ENCODE measurements around the gene CACNA1C. TPM values are rescaled to one million over a fixed set of nuclear protein-coding genes. Genes with fewer than 3 reads are reported as not detected.

The CACNA1C gene
- total RNA-seq, 1 donor from 2014 or later, result 20.0 TPM

DNA sequence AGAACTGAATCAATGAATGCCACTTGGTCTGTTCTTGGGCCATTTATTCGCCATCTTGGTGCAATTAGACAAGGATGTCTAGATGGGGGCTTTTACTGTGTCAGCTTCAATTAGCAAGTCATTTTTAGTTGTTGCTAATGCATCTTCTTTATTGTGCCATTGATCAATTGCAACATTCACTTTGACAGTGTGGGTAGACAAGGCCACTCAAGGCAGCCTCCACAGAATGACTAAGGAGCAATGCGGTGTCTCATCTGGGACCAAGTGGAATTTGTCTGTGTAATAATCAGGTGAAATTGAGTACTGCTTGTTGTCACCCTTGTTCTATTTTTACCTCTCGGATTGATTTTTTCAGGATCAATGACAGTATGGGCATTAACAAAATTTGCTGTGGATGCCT, 275.9 kb downstream of the CACNA1C start:
- no peak for DNase-seq (ENCODE audit: low spot score in 2 of 2)
- no peak for FAIRE-seq

DNA sequence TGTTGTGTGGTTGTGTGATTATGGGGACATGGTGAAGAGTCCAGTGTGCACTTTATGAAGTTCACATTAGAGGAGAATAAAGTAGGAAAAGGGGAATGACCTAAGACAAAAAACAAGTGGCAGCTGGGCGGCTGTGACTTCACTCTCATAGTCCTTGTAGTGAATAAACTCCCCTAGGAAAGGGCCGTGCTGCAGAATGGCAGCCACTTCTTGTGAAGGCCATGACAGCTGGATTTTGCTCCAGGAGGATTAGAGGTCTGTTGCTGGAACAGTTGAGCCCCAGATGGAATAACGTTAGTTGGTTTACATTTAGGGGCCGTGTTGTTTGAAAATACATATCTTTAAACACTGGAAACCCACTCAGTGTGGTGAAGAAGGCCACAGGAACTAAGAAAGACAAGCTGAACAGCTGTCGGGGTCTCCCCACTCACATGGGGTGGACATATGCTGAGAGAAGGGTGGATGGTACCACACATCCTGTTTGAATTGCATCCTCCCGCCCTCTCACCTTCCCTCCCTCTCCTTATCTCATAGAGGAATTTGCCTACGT, 276.9 kb downstream of the CACNA1C start:
- no peak for DNase-seq (ENCODE audit: low spot score in 2 of 2)
- FAIRE-seq, result no peak

- DNase-seq (ENCODE audit: low spot score in 2 of 2) (no peak), FAIRE-seq (no peak)
Observed at GRCh38 chr12:2332236-2332635, 279.4 kb downstream of the CACNA1C start.

- no peak for FAIRE-seq
Observed at GRCh38 chr12:2332947-2333346, 280.2 kb downstream of the CACNA1C start.

GRCh38 chr12:2333491-2334195, 280.9 kb downstream of the CACNA1C start:
- DNase-seq (ENCODE audit: low spot score in 2 of 2) (no peak), FAIRE-seq (no peak)

More at GRCh38 chr12:2332947-2333346, 280.2 kb downstream of the CACNA1C start:
- no peak for DNase-seq (ENCODE audit: low spot score in 2 of 2)

DNA sequence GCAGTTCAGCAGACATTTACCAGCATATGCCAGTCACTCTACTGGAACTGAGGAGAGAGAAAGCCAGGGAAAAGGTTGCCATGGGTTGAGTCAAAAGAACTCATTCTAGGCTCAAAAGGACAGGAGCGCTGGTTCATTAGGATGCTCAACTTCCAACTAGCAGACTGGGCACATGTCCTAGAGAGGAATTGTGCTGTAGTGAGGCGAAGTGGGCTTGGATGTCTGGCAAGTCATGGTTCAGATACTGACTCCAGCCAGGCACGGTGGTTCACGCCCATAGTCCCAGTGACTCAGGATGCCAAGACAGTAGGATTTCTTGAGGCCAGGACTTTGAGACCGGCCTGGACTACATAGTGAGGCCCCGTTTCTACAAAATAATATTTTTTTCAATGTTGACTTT, 281.5 kb downstream of the CACNA1C start:
- FAIRE-seq (no peak), DNase-seq (ENCODE audit: low spot score in 2 of 2) (no peak)

DNA sequence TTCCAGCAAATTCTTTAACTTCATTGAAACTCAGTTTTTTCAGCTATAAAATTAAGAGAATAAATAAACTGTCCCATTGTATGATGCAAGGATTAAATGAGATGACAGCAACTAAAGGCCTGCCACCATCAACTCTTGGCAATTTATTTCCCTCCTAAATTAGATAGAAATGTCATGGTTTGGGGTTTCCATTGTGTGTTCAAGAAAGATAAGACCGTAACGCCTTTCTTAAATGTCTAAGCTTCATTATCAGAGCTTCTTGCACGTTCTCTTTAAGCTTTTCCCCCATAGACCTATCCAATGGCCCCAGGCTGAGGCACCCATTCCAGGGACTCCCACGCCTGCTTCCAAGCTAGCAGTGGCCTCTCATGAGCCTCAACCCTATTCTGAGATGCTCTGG, 281.9 kb downstream of the CACNA1C start:
- no peak for FAIRE-seq
- no peak for DNase-seq (ENCODE audit: low spot score in 2 of 2)

- DNase-seq (ENCODE audit: low spot score in 2 of 2) (no peak), FAIRE-seq (no peak)
Observed at GRCh38 chr12:2335109-2335508, 282.3 kb downstream of the CACNA1C start.

- DNase-seq (ENCODE audit: low spot score in 2 of 2) (no peak), FAIRE-seq (no peak)
Observed at GRCh38 chr12:2335513-2335912, 282.7 kb downstream of the CACNA1C start.

DNA sequence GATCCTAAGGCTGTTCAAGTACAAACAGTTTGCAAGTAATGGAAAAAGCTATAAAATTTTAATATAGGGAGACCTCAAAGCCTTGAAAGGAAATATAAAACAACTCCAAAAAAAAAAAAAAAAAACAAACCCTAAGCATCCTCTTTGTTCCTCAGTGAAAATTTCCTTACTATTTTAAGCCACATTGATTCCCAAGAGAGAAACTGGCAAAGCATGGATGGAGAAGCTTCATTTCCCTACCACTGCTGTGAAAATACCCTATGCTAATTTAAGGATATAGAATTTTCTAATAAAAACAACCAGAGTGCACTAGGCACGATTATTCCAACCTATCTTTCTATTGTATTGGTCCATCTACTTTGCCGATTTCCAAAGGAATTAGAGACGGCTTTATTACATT, 283.1 kb downstream of the CACNA1C start:
- FAIRE-seq (no peak), DNase-seq (ENCODE audit: low spot score in 2 of 2) (no peak)

- FAIRE-seq (no peak), DNase-seq (ENCODE audit: low spot score in 2 of 2) (no peak)
Observed at GRCh38 chr12:2336409-2336829, 283.6 kb downstream of the CACNA1C start.

- FAIRE-seq, result no peak
- DNase-seq (ENCODE audit: low spot score in 2 of 2), result no peak
Observed at GRCh38 chr12:2337031-2338010, 284.5 kb downstream of the CACNA1C start.

- FAIRE-seq, result no peak
- no peak for DNase-seq (ENCODE audit: low spot score in 2 of 2)
Observed at GRCh38 chr12:2338381-2338780, 285.6 kb downstream of the CACNA1C start.

DNA sequence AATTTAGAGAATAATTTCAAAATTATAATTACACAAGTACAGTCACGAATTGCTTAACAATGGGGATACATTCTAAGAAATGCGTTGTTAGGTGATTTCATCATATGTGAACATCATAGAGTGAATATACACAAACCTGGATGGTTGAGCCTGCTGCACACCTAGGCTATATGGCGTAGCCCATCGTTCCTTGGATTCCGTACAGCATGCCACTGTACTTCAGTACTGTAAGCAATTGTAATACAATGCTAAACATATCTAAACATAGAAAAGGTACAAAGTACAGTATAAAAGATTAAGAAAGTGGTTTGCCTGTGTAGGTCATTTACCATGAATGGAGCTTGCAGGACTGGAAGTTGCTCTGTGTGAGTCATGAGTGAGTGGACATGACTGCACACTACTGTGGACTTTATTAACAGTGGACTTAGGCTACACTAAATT, 286.2 kb downstream of the CACNA1C start:
- no peak for FAIRE-seq
- DNase-seq (ENCODE audit: low spot score in 2 of 2), result no peak

GRCh38 chr12:2341051-2341751, 288.4 kb downstream of the CACNA1C start:
- FAIRE-seq, result no peak
- no peak for DNase-seq (ENCODE audit: low spot score in 2 of 2)

DNA sequence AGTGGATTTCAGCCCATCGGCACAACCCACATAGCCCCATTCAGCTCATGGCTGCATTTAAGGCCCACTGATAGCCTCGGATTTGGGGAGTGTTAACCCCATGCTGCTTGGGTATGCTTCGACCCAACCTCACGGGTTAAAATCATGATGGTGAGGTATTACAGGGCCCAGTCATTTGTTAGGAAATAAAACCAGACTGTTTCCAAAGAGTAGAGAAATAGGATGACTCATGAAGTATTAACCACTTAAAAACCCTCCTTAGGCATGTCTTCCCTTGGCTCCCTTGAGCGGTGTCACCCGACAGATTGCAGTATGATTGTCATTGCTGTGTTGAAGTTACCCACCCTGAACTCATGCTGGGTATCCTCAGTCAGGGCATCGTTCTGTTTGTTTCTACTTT, 289.1 kb downstream of the CACNA1C start:
- FAIRE-seq, result no peak
- no peak for DNase-seq (ENCODE audit: low spot score in 2 of 2)

DNA sequence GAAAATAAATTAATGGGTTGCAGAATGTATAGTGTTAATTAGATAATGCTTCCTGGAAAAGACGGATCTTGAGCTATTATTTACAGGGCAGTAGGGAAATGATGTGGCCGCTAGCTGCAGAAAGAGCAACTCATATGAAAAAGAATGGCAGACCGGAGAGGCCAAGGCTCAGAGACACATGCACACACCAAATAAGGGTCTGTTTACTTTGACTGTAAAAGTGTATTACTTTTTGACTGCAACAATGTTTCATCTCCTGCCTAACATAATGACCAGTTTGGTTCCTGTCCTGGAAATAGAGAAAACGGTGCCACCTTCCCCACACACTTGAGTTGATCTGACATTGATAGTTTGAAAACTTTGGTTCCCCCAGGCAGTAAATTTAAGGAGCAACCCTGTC, 290.9 kb downstream of the CACNA1C start:
- FAIRE-seq, result no peak

GRCh38 chr12:2344476-2344875, 291.7 kb downstream of the CACNA1C start:
- FAIRE-seq (no peak), DNase-seq (ENCODE audit: low spot score in 2 of 2) (no peak)

More for the DNA sequence above, 290.9 kb downstream of the CACNA1C start:
- no peak for DNase-seq (ENCODE audit: low spot score in 2 of 2)

GRCh38 chr12:2344885-2345284, 292.1 kb downstream of the CACNA1C start:
- no peak for DNase-seq (ENCODE audit: low spot score in 2 of 2)
- FAIRE-seq, result no peak

- FAIRE-seq, result no peak
- DNase-seq (ENCODE audit: low spot score in 2 of 2), result no peak
Observed at GRCh38 chr12:2345902-2346301, 293.1 kb downstream of the CACNA1C start.

GRCh38 chr12:2346416-2346815, 293.6 kb downstream of the CACNA1C start:
- FAIRE-seq, result no peak

More at GRCh38 chr12:2346416-2346815, 293.6 kb downstream of the CACNA1C start:
- DNase-seq (ENCODE audit: low spot score in 2 of 2), result no peak
